Stimulated activated CD4-positive, alpha-beta T cell treated with anti-CD3 and anti-CD28 coated beads, Interleukin-15, amount 100 ng/mL, for 1 hour (primary cell): ENCODE measurements around the gene TMEM141.
"Not testable (repeated sequence)": the region's sequence is repeated elsewhere in the genome, so short reads cannot be mapped to it uniquely, and the experiment has no call there.

ENCODE experiments used
- DNase-seq, 2 donors: peaks; one replicate each; pipeline ENCODE4 v3.0.0-alpha.2; 2020; ENCODE audit warnings: low read depth in 1 of 2, low spot score in 1 of 2

TMEM141 gene

GRCh38 chr9:136773386-136774044 is 17.6 kb upstream of the TMEM141 start:
- no peak for DNase-seq

GRCh38 chr9:136774416-136775045 is 16.6 kb upstream of the TMEM141 start:
- DNase-seq, result no peak

DNA sequence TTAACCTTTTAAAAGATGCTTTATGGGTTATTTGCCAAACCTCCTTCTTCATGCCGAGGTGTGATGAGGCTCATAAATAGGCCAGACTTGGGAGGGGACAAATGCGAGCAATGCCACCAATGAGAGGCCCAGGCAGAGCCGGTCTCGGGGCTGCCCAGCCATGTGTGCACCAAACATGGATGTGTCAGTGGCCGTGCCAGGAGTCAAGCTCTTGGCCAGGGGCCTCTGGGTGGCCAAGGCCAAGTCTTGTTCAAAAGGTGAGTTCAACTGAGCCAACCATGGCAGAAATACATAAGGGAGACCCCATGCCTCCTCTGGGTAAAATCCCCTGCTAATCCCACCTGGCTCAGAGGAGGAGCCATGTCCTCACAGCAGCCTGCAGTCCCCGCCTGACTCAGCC is 16.0 kb upstream of the TMEM141 start:
- DNase-seq, result no peak

- DNase-seq, result no peak
Observed at GRCh38 chr9:136776947-136777346, 14.2 kb upstream of the TMEM141 start.

- DNase-seq, result no peak
Observed at GRCh38 chr9:136777359-136777758, 13.8 kb upstream of the TMEM141 start.

DNA sequence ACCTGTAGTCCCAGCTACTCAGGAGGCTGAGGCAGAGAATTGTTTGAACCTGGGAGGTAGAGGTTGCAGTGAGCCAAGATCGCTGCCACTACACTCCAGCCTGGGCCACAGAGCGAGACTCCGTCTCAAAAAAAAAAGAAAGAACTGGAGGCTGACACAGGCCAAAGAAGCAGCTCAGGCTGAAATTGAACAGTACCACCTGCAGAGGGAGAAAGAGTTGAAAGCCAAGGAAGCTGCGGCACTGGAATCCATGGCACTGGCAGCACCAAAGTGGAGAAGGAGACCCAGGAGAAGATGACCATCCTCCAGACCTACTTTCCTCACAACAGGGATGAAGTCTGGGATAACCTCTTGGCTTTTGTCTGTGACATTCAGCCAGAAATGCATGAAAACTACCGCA is 11.3 kb upstream of the TMEM141 start:
- no peak for DNase-seq

GRCh38 chr9:136782452-136782851 is 8.7 kb upstream of the TMEM141 start:
- no peak for DNase-seq

- no peak for DNase-seq
Observed at GRCh38 chr9:136784249-136784996, 6.7 kb upstream of the TMEM141 start.

GRCh38 chr9:136784997-136785361 is 6.2 kb upstream of the TMEM141 start:
- no peak for DNase-seq

DNA sequence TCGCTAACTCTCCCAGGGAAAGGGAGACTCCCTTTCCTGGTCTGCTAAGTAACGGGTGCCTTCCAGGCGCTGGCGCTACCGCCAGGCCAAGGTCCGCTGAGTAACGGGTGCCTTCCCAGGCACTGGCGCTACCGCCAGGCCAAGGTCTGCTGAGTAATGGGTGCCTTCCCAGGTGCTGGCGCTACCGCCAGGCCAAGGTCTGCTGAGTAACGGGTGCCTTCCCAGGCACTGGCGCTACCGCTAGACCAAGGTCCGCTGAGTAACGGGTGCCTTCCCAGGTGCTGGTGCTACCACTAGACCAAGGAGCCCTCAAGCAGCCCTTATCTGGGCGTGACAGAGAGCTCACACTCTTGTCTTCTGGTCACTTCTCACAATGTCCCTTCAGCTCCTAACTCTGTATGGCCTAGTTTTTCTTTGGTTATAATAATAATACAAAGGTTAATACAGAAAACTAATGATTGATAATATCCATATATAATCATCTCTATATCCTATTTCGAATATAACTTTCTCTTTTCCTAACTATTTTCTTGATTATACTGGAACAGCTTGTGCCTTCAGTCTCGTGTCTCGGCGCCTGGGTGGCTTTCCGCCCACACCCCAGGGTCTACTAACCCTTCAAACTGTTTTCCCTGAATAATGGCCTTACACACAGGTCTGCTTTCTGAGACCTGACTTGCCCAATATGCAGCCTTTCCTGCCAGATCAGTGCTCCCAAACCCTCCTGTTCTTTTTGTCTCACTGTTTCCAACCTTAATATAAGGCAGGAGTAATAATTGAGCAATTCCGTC is 5.4 kb upstream of the TMEM141 start:
- not testable (repeated sequence) for DNase-seq

DNA sequence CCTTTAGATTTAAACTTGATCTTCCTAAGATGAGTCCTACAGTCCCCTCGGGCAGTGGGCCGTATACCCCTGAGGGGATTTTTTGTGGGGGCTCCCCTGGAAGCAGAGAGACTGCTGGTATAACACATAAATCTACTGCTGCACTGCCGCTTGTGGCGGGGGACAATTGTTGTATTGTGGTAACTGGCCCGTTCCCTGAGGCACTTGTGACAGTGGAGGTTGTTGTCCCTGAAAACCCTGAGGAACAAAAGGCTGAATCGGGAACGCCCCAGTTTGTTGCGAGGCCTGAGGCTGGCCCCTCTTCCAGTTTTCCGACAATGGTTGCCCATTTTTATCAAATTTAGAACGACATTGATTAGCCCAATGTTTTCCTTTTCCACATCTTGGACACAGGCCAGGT is 4.7 kb upstream of the TMEM141 start:
- DNase-seq, result no peak

DNA sequence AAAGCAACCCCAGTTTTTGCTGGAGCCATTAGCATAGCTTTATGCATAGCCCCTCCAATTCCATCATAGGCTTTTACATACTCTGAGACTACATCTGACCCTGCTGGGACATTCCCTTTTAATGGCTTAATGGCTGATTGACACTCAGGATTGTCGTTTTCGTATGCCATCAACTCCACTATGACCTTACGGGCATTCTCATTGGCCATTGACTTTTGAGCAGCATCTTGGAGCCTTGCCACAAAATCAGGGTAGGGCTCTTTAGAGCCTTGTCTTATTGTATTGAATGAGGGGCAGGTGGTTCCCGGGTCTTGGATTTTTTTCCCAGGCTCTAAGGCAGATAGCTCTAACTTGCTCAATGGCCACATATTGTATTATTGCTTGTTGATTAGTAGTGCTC is 4.2 kb upstream of the TMEM141 start:
- DNase-seq, result not testable (repeated sequence)

DNA sequence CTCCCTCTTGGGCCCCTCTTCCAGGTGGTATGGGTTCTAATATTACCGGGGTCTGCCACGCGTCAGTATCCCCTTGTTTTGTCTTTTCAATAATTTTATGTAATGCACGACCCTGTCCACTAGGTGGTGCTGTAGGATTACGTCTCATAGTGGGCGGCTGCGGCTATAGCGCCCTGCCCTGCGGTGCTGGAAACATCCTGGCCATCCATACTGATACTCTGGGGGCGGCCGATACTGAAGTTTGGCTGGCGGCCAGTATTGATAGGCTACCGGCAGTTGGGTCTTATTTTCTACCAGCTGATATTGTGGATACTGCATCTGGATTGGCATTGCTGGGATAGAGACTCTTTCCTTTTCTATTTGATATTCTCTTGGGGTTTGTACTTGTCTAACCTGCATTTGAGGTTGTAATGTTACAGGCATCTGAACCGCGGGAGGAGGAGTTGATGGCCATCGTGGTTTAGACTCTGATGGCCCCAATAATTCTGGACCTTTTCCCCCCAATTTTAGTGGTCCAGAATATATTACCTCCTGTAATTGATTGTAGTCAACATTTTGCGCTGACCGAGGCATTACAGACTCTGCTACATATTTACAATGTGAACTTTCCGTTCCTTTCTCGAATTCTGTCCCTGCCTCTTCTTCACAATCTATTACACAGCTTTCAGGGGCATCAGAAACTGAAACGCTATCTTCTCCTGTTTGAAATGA is 3.3 kb upstream of the TMEM141 start:
- DNase-seq, result peak in 1 of 2 donors; percentile 37

GRCh38 chr9:136788644-136789522 is 2.3 kb upstream of the TMEM141 start:
- DNase-seq, result not testable (repeated sequence)

GRCh38 chr9:136789523-136789937 is 1.6 kb upstream of the TMEM141 start:
- DNase-seq, result no peak

GRCh38 chr9:136791516-136792276 is 552 bp downstream of the TMEM141 start:
- peak; percentile 45 to 54 for DNase-seq

DNA sequence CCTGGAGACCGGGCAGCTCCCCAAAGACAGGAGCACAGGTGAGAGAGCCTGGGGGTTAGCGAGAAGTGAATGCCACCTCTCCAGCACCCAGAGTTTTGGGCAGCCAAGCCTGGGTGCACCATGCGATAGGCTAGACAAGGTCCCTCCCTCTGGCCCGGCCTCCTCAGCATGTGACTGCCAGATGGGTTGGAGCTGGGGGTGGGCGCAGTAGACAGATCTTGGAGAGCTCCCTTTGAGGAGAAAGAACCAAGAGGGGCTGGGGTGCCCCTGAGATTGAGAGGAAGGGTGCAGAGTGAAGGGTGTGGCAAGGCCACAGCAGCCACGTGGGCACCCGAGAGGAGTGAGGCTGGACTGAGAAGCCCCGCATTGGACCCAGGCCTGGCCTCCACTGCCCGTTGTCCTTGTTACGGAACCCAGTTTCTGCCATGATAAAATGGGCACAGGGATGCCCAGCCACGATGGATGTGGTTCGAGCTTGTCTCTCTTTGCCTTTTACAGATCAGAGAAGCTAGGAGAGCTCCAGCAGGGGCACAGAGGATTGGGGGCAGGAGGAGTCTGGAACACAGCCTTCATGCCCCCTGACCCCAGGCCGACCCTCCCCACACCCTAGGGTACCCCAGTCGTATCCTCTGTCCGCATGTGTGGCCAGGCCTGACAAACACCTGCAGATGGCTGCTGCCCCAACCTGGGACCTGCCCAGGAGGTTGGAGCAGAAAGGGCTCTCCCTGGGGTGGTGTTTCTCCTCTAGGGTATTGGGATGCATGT is 1.4 kb downstream of the TMEM141 start:
- DNase-seq, result no peak
